Measurements from ENCODE around the gene KBTBD6.

KBTBD6 gene

DNA sequence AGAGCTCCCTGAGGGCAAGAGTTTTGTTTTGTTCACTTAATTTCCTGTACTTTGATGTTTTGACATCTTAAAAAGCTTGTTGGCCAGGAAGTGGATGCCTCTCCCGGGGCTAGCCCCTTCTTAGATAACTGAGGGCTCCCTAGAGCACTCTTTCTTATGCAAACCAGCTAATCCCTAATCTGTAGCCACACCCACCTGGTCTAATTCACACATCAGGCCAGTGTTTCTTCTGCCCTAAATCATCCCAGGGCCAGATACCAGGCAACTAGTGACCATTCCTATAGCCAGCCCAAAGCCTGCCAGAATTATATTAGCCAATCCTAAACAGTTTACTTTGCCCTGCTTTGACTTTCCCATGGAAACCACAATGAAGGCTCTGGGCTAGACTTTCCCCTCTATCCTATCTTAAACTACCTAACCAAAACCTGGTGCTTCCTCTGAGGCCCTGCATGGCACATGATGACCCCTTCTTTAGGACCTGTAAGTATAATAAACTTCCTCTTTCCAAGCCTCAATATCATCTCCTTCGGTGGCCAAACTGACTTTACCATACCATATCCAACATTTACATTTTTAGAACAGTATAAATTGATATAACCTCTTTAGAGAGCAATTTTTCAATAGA is 46.5 kb downstream of the KBTBD6 start:
- TF ChIP-seq, protein P1, sequence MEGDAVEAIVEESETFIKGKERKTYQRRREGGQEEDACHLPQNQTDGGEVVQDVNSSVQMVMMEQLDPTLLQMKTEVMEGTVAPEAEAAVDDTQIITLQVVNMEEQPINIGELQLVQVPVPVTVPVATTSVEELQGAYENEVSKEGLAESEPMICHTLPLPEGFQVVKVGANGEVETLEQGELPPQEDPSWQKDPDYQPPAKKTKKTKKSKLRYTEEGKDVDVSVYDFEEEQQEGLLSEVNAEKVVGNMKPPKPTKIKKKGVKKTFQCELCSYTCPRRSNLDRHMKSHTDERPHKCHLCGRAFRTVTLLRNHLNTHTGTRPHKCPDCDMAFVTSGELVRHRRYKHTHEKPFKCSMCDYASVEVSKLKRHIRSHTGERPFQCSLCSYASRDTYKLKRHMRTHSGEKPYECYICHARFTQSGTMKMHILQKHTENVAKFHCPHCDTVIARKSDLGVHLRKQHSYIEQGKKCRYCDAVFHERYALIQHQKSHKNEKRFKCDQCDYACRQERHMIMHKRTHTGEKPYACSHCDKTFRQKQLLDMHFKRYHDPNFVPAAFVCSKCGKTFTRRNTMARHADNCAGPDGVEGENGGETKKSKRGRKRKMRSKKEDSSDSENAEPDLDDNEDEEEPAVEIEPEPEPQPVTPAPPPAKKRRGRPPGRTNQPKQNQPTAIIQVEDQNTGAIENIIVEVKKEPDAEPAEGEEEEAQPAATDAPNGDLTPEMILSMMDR (IDR thresholded peaks at IDR 0.05; ENCODE audit: low read depth, low read length) = no peak
- peak in 1 of 2 donors; percentile 14 for DNase-seq (ENCODE audit: low read depth in 2 of 2)
- H3K4me3 ChIP-seq (replicated peaks in 1 of 2; ENCODE audit: low read depth in 2 of 2, low read length in 2 of 2) = no peak overlapping the region

DNA sequence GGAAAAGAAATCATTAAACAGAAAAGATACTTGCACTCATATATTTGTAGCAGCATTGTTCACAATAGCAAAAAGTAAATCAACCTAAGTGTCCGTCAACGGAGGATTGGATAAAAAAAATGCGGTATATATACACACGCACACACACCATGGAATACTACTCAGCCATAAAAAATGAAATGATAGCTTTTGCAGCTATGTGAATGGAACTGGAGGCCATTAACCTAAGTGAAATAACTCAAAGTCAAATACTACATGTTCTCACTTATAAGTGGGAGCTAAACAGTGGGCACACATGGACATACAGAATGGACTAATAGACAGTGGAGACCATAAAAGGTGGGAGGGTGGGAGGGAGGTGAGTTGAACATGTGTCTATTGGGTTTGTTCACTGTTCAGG is 52.9 kb downstream of the KBTBD6 start:
- TF ChIP-seq, protein P1 (IDR thresholded peaks at IDR 0.05; ENCODE audit: low read depth, low read length) = no peak
- H3K4me3 ChIP-seq (replicated peaks in 1 of 2; ENCODE audit: low read depth in 2 of 2, low read length in 2 of 2) = no peak overlapping the region
- DNase-seq (ENCODE audit: low read depth in 2 of 2) = no peak
